HUES48 (cell line): ENCODE data around the gene ANGPTL2.

Experiments used
- H3K27ac ChIP-seq: one replicate; pipeline ENCODE4 v1.7.0; 2013; ENCODE audit warnings: low read depth, low read length, inconsistent platforms
- H3K27me3 ChIP-seq: 2 replicates; pipeline ENCODE4 v1.6.1; 2013; ENCODE audit warnings: mild to moderate bottlenecking, low read length; ENCODE audit not compliant: control insufficient read depth, insufficient read depth
- H3K36me3 ChIP-seq: 2 replicates; pipeline ENCODE4 v1.6.1; 2013; ENCODE audit warnings: low read length; ENCODE audit not compliant: control insufficient read depth, insufficient read depth
- H3K4me1 ChIP-seq: 2 replicates; pipeline ENCODE4 v1.6.1; 2013; ENCODE audit warnings: mild to moderate bottlenecking, low read length; ENCODE audit not compliant: control insufficient read depth, insufficient read depth
- H3K4me3 ChIP-seq: 2 replicates; pipeline ENCODE4 v1.5.1; 2013; ENCODE audit warnings: mild to moderate bottlenecking, low read depth, low read length
- H3K9ac ChIP-seq: 2 replicates; pipeline ENCODE4 v1.6.1; 2013; ENCODE audit warnings: mild to moderate bottlenecking, low read depth, low read length, moderate library complexity
- H3K9me3 ChIP-seq: 2 replicates; pipeline ENCODE4 v1.6.1; 2013; ENCODE audit warnings: low read length; ENCODE audit not compliant: control insufficient read depth, insufficient read depth

The ANGPTL2 gene

GRCh38 chr9:127112735-127113161, 9.7 kb downstream of the ANGPTL2 start:
- Histone ChIP-seq H3K27ac (peak overlapping the region; percentile 94), H3K4me3 (no peak overlapping the region), H3K36me3 (no peaks in the 10 kb centered on the region), H3K9ac (no peak overlapping the region), H3K4me1 (peaks cover 29% of the 10 kb centered on the region), H3K27me3 (no peaks in the 10 kb centered on the region), H3K9me3 (no peaks in the 10 kb centered on the region)

DNA sequence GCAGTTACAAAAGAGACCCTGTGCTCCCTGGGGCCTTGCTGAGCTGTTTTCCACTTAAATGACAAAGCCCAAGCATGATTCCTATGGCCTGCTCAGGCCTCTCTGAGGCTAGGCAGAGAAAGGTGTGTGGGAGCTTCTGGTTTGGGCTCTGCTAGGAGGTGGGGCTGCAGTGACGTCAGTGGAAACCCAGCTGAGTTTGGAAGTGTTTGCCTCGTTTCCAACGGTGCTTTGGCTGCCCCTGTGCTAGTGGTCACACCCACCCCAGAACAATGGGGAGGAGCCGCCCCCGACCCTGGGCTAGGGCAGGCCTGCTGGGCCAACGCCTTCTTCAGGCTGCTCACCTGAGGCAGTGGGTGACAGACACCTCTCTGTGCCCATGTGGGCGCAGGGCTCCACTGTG, 10.4 kb downstream of the ANGPTL2 start:
- H3K36me3 ChIP-seq, result peaks cover 3% of the 10 kb centered on the region; the same call in 1 of the 2 replicates
- no peak overlapping the region for H3K4me3 ChIP-seq
- H3K4me1 ChIP-seq, result peaks cover 29% of the 10 kb centered on the region
- H3K9ac ChIP-seq, result no peak overlapping the region
- no peaks in the 10 kb centered on the region for H3K9me3 ChIP-seq
- peak overlapping the region; percentile 94 for H3K27ac ChIP-seq
- no peaks in the 10 kb centered on the region for H3K27me3 ChIP-seq

DNA sequence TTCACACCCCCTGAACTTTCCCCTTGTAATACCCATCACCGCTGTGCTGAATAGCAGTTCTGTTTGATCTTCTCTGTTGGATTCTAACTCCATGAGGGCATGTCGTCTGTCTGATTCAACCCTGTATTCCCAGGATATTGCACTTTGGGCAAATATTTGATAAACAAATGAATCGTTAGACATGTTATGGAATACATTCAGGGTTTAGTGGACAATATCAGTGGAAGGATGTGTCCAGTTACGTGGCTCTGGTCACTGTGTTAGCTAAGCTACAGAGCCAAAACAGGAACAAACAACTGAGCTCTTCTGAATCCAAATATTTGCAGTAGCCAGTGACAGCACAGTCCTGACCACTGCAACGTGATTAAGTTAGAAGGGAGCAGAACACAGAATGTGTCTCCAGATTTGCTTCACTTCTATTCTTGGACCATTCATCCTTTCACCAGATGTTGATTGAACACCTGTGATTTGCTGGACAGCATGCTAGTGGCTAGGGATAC, 13.2 kb downstream of the ANGPTL2 start:
- Histone ChIP-seq H3K27me3 (no peaks in the 10 kb centered on the region), H3K9me3 (no peaks in the 10 kb centered on the region), H3K4me1 (peaks cover 26% of the 10 kb centered on the region), H3K36me3 (peaks cover 10% of the 10 kb centered on the region; the same call in 1 of the 2 replicates), H3K4me3 (no peak overlapping the region), H3K9ac (no peak overlapping the region), H3K27ac (no peak overlapping the region)

- Histone ChIP-seq H3K36me3 (peaks cover 10% of the 10 kb centered on the region; the same call in 1 of the 2 replicates), H3K4me3 (no peak overlapping the region), H3K27me3 (no peaks in the 10 kb centered on the region), H3K4me1 (peaks cover 23% of the 10 kb centered on the region), H3K9ac (no peak overlapping the region), H3K9me3 (no peaks in the 10 kb centered on the region), H3K27ac (no peak overlapping the region)
Observed at GRCh38 chr9:127107929-127108876, 14.2 kb downstream of the ANGPTL2 start.

DNA sequence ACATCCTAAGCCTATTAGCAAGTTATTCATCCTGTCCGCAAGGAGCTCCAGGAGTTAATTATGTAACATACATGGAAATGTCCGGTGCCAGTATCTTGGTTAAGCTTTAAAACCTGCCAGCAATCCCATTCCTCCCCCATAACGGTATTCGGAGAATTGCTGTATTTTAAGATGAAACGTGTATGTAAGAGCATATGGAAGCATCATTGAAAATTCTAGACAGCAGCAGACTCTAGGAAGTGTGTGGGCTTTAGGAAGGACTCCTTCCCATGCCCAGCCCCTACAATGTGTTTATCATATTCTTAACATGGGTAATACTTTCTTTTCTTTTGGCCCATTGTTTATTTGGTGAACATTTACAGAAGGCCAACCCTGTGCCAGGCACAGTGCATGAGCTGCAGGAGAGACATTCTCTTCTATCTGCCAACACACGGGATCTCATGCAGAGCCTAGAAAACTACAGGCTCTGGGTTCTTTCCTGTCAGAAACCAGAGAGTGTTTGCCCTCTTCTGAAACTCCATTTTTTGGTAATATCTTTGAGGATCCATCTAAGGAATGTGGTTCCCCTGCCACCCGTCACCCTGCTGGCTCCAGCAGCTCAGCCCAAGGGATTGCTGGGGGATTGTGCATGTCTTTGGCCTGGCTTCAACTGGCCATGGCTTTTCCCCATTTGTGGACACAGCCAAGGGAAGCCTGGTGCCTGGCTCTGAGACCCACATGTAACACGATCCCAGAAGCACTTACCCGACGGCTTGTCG, 15.1 kb downstream of the ANGPTL2 start:
- peaks cover 10% of the 10 kb centered on the region; the same call in 1 of the 2 replicates for H3K36me3 ChIP-seq
- H3K4me3 ChIP-seq, result no peak overlapping the region
- H3K27ac ChIP-seq, result no peak overlapping the region
- no peaks in the 10 kb centered on the region for H3K9me3 ChIP-seq
- H3K4me1 ChIP-seq, result peaks cover 15% of the 10 kb centered on the region
- H3K9ac ChIP-seq, result no peak overlapping the region
- H3K27me3 ChIP-seq, result no peaks in the 10 kb centered on the region

GRCh38 chr9:127106466-127106855, 16.0 kb downstream of the ANGPTL2 start:
- H3K4me3 ChIP-seq, result no peak overlapping the region
- peaks cover 8% of the 10 kb centered on the region for H3K4me1 ChIP-seq
- H3K27me3 ChIP-seq, result no peaks in the 10 kb centered on the region
- no peak overlapping the region for H3K9ac ChIP-seq
- H3K27ac ChIP-seq, result no peak overlapping the region
- H3K36me3 ChIP-seq, result peaks cover 10% of the 10 kb centered on the region; the same call in 1 of the 2 replicates
- H3K9me3 ChIP-seq, result no peaks in the 10 kb centered on the region

DNA sequence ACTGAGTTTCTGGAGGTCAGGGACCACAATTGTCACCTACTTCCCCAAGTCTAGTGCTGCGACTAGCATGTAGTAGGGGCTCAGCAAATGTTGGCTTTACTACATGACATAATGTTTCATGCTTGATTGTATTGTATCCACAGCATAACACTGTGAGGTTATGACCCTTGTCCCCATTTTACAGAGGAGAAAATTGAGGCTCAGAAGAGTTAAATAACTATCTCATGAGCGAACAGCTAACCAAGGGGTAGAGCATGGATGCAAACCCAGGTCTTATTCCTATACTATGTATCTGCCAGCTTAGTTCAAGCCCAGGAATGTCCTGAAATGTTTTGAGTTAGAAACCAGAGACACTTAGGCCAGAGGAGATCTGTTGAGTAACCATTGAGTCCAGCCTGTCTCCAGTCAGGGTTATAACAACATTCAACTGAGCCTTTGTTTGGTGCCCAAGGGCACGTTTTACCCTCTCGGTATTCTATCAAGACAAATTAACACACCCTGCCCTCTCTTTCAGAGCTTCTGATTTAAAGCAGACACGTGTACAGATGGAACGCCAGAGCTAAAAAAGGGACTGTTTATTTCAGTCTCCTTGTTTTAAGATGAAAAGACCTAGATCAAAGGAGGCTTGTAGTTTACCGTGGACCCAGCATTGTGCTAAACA, 16.5 kb downstream of the ANGPTL2 start:
- H3K4me1 ChIP-seq, result peaks cover 3% of the 10 kb centered on the region; the same call in 1 of the 2 replicates
- no peaks in the 10 kb centered on the region for H3K27me3 ChIP-seq
- H3K9ac ChIP-seq, result no peak overlapping the region
- H3K36me3 ChIP-seq, result peaks cover 10% of the 10 kb centered on the region; the same call in 1 of the 2 replicates
- no peak overlapping the region for H3K27ac ChIP-seq
- H3K9me3 ChIP-seq, result no peaks in the 10 kb centered on the region
- no peak overlapping the region for H3K4me3 ChIP-seq

DNA sequence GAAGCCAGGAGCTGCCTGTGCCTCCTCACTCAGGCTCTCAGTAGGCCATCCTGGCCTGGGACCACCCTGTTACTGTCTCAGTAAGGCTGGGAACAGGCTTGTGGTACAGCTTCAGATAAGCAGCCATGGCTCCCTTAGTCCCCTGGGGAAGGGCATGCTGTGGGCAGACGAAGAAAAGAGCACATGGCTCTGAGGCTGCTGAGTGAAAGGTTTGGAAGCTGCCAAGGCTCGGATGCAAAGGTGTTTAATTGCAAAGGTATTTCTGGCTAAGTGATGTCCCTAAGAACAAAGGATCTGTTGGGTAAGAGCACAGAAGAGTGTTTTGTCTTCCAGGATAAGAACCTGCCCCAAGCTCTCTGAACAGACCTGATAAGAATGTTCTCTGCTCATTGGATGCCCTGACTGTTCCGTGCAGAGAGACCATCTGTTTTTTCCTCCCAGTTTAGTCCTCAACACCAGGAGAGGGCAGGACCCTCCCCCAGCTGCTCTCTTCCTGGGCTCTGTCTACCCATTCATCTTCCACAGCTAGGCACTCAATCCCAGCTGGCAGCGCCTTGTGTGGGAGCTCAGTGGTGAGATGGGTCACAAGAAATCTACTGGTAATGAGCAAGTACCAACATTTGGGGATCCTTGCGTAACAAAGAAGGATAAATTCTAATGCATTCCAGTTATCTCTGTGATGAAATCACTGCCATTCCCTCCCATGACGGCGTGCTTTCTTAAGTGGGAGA, 17.7 kb downstream of the ANGPTL2 start:
- H3K9ac ChIP-seq, result no peak overlapping the region
- H3K36me3 ChIP-seq, result peaks cover 10% of the 10 kb centered on the region; the same call in 1 of the 2 replicates

DNA sequence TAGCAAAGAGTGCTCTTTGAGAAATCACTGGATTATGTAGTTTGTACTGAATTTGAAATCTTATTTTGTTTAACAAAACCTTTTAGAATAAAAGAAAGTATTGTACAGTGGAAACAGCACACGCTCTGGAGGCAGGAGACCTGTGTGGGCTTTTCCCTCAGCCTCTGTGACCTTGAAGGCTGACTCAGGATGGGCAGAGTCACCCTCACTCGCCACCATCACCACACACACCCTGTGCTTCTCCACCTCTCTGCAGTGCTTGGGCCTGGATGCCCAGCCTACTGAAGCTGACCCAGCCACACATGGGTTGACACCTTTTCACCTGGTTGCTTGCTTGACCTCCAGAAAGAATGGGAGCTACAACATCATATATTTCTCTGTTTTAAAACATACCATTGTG, 19.6 kb downstream of the ANGPTL2 start:
- no peak overlapping the region for H3K4me3 ChIP-seq
- no peak overlapping the region for H3K9ac ChIP-seq
- no peak overlapping the region for H3K27ac ChIP-seq
- peaks cover 10% of the 10 kb centered on the region; the same call in 1 of the 2 replicates for H3K36me3 ChIP-seq
- no peaks in the 10 kb centered on the region for H3K27me3 ChIP-seq
- H3K4me1 ChIP-seq, result no peaks in the 10 kb centered on the region; the same call in 1 of the 2 replicates
- H3K9me3 ChIP-seq, result no peaks in the 10 kb centered on the region

More for the DNA sequence above, 17.7 kb downstream of the ANGPTL2 start:
- Histone ChIP-seq H3K4me1 (no peaks in the 10 kb centered on the region; the same call in 1 of the 2 replicates), H3K27ac (no peak overlapping the region), H3K9me3 (no peaks in the 10 kb centered on the region), H3K27me3 (no peaks in the 10 kb centered on the region), H3K4me3 (no peak overlapping the region)

- Histone ChIP-seq H3K4me1 (no peaks in the 10 kb centered on the region; the same call in 1 of the 2 replicates), H3K27me3 (no peaks in the 10 kb centered on the region), H3K27ac (no peak overlapping the region), H3K9ac (no peak overlapping the region), H3K4me3 (no peak overlapping the region), H3K36me3 (peaks cover 9% of the 10 kb centered on the region; the same call in 1 of the 2 replicates), H3K9me3 (no peaks in the 10 kb centered on the region)
Observed at GRCh38 chr9:127102176-127102575, 20.3 kb downstream of the ANGPTL2 start.
